Retinal pigment epithelial cell (primary cell): ENCODE measurements around the gene TNNC1.

Experiments used
- DNase-seq: peaks from one replicate; pipeline ENCODE4 v3.0.0-alpha.2; 2010; ENCODE audit warnings: low read depth
- H3K4me3 ChIP-seq: 2 replicates; pipeline ENCODE4 v1.5.1; 2011; ENCODE audit warnings: mild to moderate bottlenecking, low read length, control low read depth, moderate library complexity
- CTCF ChIP-seq: conservative IDR thresholded peaks from 2 replicates; pipeline ENCODE4 v1.5.1; 2011; ENCODE audit warnings: low read depth, low read length, control low read depth, inconsistent platforms

Gene TNNC1

GRCh38 chr3:52432225-52432624 lies 21.6 kb downstream of the TNNC1 start:
- DNase-seq: no peak
- H3K4me3 ChIP-seq: no peak overlapping the region
- no peak for TF ChIP-seq CTCF

DNA sequence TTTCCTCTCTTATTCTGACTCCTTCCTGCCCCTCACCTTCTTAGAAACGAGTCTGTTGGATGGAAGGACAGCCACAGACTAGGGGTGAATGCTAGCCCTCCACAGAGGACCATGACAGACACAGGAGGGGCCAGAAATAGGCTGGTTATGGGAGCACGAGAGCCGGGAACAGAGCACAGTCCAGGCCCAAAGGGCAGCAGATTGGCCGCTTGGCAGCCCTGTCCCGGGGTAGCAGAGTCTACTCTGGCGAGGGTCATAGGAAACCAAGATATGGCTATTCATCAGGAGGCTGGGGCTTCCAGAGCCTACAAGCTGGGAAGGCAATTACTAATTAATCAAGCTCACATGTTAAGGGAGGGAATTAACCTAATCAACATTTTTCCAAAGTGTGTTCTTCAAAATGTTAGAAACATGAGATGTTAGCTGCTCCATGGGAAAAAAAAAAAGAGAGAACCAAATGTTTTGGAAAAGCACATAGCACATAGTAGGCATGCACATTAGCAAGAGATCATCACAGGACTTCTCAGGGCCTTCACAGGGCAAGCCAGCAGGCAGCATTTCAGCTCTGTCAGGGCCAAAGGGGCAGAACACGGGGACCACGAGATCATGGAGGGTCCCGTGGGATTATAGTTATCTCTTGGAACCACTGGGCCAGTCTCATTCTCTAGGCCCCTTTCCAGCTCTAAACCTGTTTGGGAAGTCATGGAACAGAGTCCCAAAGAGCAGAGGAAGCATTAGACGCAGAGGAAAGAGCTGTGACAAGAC lies 22.2 kb downstream of the TNNC1 start:
- no peak for TF ChIP-seq CTCF
- no peak for DNase-seq
- H3K4me3 ChIP-seq: no peak overlapping the region

GRCh38 chr3:52430416-52430810 lies 23.4 kb downstream of the TNNC1 start:
- no peak for TF ChIP-seq CTCF
- no peak overlapping the region for H3K4me3 ChIP-seq
- DNase-seq: no peak

GRCh38 chr3:52429779-52430415 lies 23.9 kb downstream of the TNNC1 start:
- no peak for DNase-seq
- no peak for TF ChIP-seq CTCF
- no peak overlapping the region for H3K4me3 ChIP-seq

DNA sequence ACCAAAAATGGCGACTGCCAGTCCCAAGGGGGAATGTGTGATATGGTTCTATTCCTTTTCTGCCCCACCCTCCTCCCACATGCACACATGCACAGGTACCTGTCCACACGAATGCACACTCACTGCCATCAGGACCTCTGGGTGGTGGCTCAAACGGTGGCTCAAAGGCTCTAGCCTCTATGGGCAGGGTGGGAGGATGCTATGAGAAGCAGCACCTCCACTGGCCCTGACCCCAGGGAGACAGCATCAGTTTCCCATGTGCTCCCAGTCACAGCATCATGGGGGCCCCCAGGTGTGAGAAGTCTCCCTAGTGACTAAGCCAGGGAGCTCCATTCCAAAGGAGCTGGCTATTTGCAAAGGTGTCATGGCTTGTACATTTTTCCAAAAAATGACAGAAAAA lies 24.8 kb downstream of the TNNC1 start:
- no peak for DNase-seq
- TF ChIP-seq CTCF: no peak
- no peak overlapping the region for H3K4me3 ChIP-seq

- H3K4me3 ChIP-seq: no peak overlapping the region
- TF ChIP-seq CTCF: peak; percentile 86
- DNase-seq: peak; percentile 55
These were observed 25.5 kb downstream of the TNNC1 start for GRCh38 chr3:52428151-52429005.
